Mesodermal cell (in vitro differentiated cells): ENCODE data around the gene KRT74. TPM values are rescaled to one million over a fixed set of nuclear protein-coding genes. Genes with fewer than 3 reads are reported as not detected.

Experiments
- H3K27ac ChIP-seq: 2 replicates; pipeline ENCODE4 v1.7.0; 2013; ENCODE audit warnings: mild to moderate bottlenecking, low read depth, low read length, moderate library complexity; ENCODE audit not compliant: severe bottlenecking
- H3K36me3 ChIP-seq: 2 replicates; pipeline ENCODE4 v1.7.1; 2013; ENCODE audit warnings: mild to moderate bottlenecking, low read length, moderate library complexity; ENCODE audit not compliant: control insufficient read depth, insufficient read depth
- H3K4me1 ChIP-seq: one replicate; pipeline ENCODE4 v1.7.1; 2013; ENCODE audit warnings: mild to moderate bottlenecking, low read length; ENCODE audit not compliant: insufficient read depth, control insufficient read depth, poor library complexity, severe bottlenecking
- H3K4me3 ChIP-seq: 2 replicates; pipeline ENCODE4 v1.7.0; 2013; ENCODE audit warnings: low read length, control low read depth, mild to moderate bottlenecking; ENCODE audit not compliant: insufficient read depth, poor library complexity, severe bottlenecking; ENCODE audit errors: extremely low read depth
- H3K9me3 ChIP-seq: 2 replicates; pipeline ENCODE4 v1.7.1; 2013; ENCODE audit warnings: mild to moderate bottlenecking, low read length, moderate library complexity; ENCODE audit not compliant: control insufficient read depth
- WGBS, 2 experiments: methylation state at CpG; one replicate each; pipeline ENCODE4 v1.1.5; 2013; ENCODE audit warnings: missing lambda C conversion rate in 2 of 2; ENCODE audit not compliant: insufficient coverage in 2 of 2; 5-methylcytosine and 5-hydroxymethylcytosine counted together
- polyA plus RNA-seq, 2 experiments: library from polyadenylated mRNA; stranded (reverse); fragments of 50-300 nt; gene quantifications; one replicate each; pipeline ENCODE4 v1.2.3, GENCODE V29; 2013

Gene KRT74
- not detected for polyA plus RNA-seq (2013, experiment 1 of 2)
- polyA plus RNA-seq (2013, experiment 2 of 2), result not detected

- 100% methylated on average over 1 of the region's 3 CpGs; no CpG with 5 or more reads in 1 of the 2 experiments for WGBS, 2 experiments
- Histone ChIP-seq H3K27ac (no peak within 1 kb of the TSS), H3K9me3 (no peaks in the 10 kb centered on the region), H3K4me3 (no peak within 1 kb of the TSS), H3K36me3 (no peaks in the 10 kb centered on the region), H3K4me1 (no peaks in the 10 kb centered on the region)
Observed at GRCh38 chr12:52573743-52574142, at the start of gene KRT74. Gene KRT74, minus strand, starts transcription at chr12:52573843. Its CDS starts 66 bp downstream, at chr12:52573777.

- H3K4me1 ChIP-seq, result no peaks in the 10 kb centered on the region
- no peaks in the 10 kb centered on the region for H3K9me3 ChIP-seq
- 93% methylated on average over 2 of the region's 5 CpGs; no CpG with 5 or more reads in 1 of the 2 experiments for whole genome bisulfite sequencing, 2 experiments
- H3K4me3 ChIP-seq, result no peak overlapping the region
- H3K27ac ChIP-seq, result no peak overlapping the region
- H3K36me3 ChIP-seq, result no peaks in the 10 kb centered on the region
Observed at GRCh38 chr12:52622349-52622748, 48.7 kb upstream of the KRT74 start.

DNA sequence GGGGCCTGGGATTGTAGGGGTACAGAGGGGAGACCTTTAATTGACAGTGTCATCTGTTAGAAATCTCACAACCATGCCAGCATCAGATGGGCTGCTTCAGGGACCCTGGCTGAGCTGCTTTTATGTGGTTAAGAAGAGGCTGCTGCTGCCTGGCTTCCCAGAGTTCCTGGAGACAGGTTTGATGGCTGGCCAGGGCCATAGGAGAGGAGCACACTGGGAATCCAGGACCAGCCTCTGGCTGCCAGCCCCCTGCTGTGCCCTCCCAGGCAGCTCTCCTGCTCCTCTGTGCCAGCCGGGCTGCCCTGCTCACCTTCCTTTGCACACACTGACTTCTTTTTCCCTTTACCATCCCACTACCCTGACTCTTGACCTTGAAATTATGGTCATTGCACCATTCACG lies 45.2 kb upstream of the KRT74 start:
- WGBS, 2 experiments, result 81 to 100% methylated on average over 1 of the region's 2 CpGs
- Histone ChIP-seq H3K9me3 (no peaks in the 10 kb centered on the region), H3K36me3 (no peaks in the 10 kb centered on the region)

DNA sequence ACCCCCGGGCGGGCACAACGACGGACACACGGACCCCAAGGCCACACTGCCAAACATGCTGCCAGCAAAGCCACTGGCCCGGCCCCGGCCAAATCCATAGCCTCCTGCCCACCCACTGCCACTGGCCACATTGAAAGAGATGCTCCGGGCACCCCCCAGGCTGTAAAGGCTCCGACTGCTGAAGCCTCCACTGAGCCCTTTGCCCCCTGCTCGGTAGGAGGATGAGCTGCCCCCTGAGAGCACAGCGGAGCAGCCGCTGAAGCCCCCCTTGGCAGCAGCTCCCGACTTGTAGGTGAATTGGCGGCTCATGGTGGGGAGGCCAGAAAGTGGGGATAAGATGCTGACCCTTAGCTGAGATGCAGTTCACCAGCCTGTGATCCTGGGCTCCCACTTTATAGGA lies 44.6 kb upstream of the KRT74 start, which contains the start of gene KRT73:
TSS of gene KRT73 (minus strand) at position 344 of the 400 bp plus-strand sequence. CDS start at position 309, 35 bp downstream.
- Histone ChIP-seq H3K27ac (no peak within 1 kb of the TSS), H3K4me3 (no peak within 1 kb of the TSS), H3K9me3 (no peaks in the 10 kb centered on the region), H3K4me1 (no peaks in the 10 kb centered on the region), H3K36me3 (no peaks in the 10 kb centered on the region)
- 89 to 94% methylated on average over 10 to 13 of the region's 14 CpGs for WGBS, 2 experiments

More for the DNA sequence above, 45.2 kb upstream of the KRT74 start:
- Histone ChIP-seq H3K4me3 (no peak overlapping the region), H3K27ac (no peak overlapping the region), H3K4me1 (no peaks in the 10 kb centered on the region)

GRCh38 chr12:52617403-52617785 lies 43.8 kb upstream of the KRT74 start:
- Histone ChIP-seq H3K36me3 (no peaks in the 10 kb centered on the region), H3K4me1 (peaks cover 5% of the 10 kb centered on the region), H3K9me3 (no peaks in the 10 kb centered on the region), H3K27ac (no peak overlapping the region), H3K4me3 (no peak overlapping the region)
- WGBS, 2 experiments, result 85 to 91% methylated on average over 7 of the region's 7 CpGs

- Histone ChIP-seq H3K36me3 (no peaks in the 10 kb centered on the region), H3K27ac (no peak overlapping the region), H3K4me1 (peaks cover 5% of the 10 kb centered on the region), H3K4me3 (no peak overlapping the region), H3K9me3 (no peaks in the 10 kb centered on the region)
- 89% methylated on average over 10 of the region's 10 CpGs for WGBS, 2 experiments
Observed at GRCh38 chr12:52616680-52617402, 43.2 kb upstream of the KRT74 start.

DNA sequence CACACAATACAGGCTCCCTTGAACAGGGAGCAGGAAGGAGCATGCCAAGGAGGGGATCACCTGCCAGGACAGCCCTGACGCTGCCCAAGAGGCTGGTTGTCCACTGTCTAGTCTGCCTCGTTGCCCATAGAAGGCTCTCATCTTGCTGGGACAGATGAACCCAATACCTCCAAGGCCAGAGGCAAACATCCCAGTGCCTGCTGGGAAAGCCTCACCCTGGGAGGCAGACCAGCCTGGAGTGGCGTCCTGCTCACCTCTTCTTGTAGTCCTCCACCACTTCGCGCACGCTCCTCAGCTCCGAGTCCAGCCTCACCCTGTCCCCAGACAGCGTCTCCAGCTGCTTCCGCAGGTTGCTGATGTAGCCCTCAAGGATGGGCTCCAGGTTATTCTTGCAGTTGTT lies 42.3 kb upstream of the KRT74 start:
- H3K27ac ChIP-seq, result no peak overlapping the region
- H3K9me3 ChIP-seq, result no peaks in the 10 kb centered on the region
- H3K4me3 ChIP-seq, result no peak overlapping the region
- WGBS, 2 experiments, result 86 to 96% methylated on average over 8 to 9 of the region's 9 CpGs
- H3K4me1 ChIP-seq, result peaks cover 5% of the 10 kb centered on the region
- H3K36me3 ChIP-seq, result no peaks in the 10 kb centered on the region

GRCh38 chr12:52615208-52615868 lies 41.7 kb upstream of the KRT74 start:
- Histone ChIP-seq H3K4me3 (no peak overlapping the region), H3K36me3 (no peaks in the 10 kb centered on the region), H3K27ac (no peak overlapping the region), H3K4me1 (peaks cover 5% of the 10 kb centered on the region), H3K9me3 (no peaks in the 10 kb centered on the region)
- WGBS, 2 experiments, result no CpG with 5 or more reads among the region's 6 CpGs

DNA sequence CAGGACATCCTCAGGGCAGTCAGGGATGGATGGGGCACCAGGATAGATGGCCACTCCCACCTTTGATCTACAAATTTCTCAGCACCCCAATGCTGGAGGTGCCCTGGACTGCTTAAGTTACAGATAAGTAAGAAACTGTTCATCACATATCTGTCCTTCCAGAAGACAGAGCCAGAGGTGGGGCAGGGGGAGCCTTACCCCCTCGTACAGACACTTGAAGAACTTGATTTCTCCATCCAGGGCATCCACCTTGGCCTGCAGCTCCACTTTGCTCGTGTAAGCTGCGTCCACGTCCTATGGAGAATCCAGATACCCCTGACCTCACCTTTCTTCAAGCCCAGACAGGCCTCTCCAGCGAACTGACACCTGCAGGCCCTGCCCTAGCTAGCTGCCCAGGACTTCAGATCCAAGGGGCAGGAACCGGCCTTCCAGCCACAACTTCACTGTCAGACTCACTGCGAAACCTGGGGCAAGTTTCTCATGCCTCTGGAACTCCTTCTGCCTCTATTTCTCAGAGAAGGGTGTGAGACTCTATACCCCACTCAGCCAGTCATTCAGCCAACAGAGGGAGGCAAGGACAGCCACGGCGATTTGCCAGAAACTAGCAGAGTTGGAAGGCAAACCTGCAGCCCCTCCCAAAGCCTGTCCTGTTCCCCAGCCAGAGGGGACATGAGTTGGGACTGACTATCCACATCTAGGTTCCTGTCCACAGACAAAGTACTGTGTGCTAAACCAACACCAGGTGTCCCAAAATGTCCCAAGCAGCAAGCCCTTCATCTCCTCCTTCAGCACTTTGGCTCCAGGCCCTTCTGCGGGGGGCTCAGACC lies 41.0 kb upstream of the KRT74 start:
- 90 to 93% methylated on average over 7 to 10 of the region's 10 CpGs for WGBS, 2 experiments
- no peaks in the 10 kb centered on the region for H3K36me3 ChIP-seq
- H3K4me3 ChIP-seq, result no peak overlapping the region
- H3K9me3 ChIP-seq, result no peaks in the 10 kb centered on the region
- peaks cover 5% of the 10 kb centered on the region for H3K4me1 ChIP-seq
- H3K27ac ChIP-seq, result no peak overlapping the region

DNA sequence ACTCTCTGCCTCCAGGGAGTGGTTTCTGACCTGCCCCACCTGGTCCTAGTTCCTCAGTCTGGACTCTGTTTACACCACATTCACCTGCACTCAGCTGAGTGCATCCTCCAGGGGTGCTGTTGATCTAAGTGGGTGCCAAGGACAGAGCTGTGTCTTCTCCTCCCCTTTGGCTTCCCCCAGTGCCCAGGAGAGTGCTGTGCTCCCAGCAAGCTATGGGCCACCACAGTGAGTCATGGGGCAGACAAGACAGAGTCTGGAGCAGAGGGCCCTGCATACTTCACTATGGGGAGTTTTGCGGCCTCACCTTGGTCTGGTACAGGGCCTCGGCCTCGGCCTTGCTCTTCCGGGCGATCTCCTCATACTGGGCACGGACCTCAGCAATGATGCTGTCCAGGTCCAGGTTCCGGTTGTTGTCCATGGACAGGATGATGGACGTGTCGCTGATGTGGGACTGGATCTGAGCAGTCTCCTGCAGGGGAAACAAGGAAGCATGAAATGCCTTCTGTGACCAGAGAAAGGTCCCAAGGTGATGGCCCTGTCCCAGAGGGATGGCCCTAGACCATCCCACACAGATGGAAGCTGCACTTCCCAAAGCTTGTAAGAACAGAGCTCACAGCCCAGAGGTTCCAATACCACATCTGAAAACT lies 39.9 kb upstream of the KRT74 start:
- 94 to 97% methylated on average over 9 of the region's 9 CpGs for WGBS, 2 experiments
- Histone ChIP-seq H3K36me3 (no peaks in the 10 kb centered on the region), H3K9me3 (no peaks in the 10 kb centered on the region), H3K4me1 (peaks cover 5% of the 10 kb centered on the region), H3K27ac (no peak overlapping the region), H3K4me3 (no peak overlapping the region)
